Measurements from ENCODE around the gene C1orf167.

C1orf167 gene

GRCh38 chr1:11720525-11720924, 41.5 kb upstream of the C1orf167 start:
- no peak overlapping the region for H3K4me3 ChIP-seq (ENCODE audit: low read depth, low read length)
- TF ChIP-seq CTCF (IDR thresholded peaks at IDR 0.05; ENCODE audit: low read depth, low read length) = no peak

GRCh38 chr1:11721311-11721710, 40.7 kb upstream of the C1orf167 start:
- no peak for TF ChIP-seq CTCF (IDR thresholded peaks at IDR 0.05; ENCODE audit: low read depth, low read length)
- H3K4me3 ChIP-seq (ENCODE audit: low read depth, low read length) = no peak overlapping the region

- TF ChIP-seq CTCF (IDR thresholded peaks at IDR 0.05; ENCODE audit: low read depth, low read length) = no peak
- no peak overlapping the region for H3K4me3 ChIP-seq (ENCODE audit: low read depth, low read length)
These were observed 39.5 kb upstream of the C1orf167 start for GRCh38 chr1:11722538-11722937.

- no peak for TF ChIP-seq CTCF (IDR thresholded peaks at IDR 0.05; ENCODE audit: low read depth, low read length)
- no peak overlapping the region for H3K4me3 ChIP-seq (ENCODE audit: low read depth, low read length)
These were observed 36.4 kb upstream of the C1orf167 start for GRCh38 chr1:11725616-11726015.

GRCh38 chr1:11727119-11727518, 34.9 kb upstream of the C1orf167 start:
- no peak for TF ChIP-seq CTCF (IDR thresholded peaks at IDR 0.05; ENCODE audit: low read depth, low read length)

GRCh38 chr1:11728126-11728806, 33.7 kb upstream of the C1orf167 start:
- H3K4me3 ChIP-seq (ENCODE audit: low read depth, low read length) = no peak overlapping the region
- no peak for TF ChIP-seq CTCF (IDR thresholded peaks at IDR 0.05; ENCODE audit: low read depth, low read length)

More at GRCh38 chr1:11727119-11727518, 34.9 kb upstream of the C1orf167 start:
- no peak overlapping the region for H3K4me3 ChIP-seq (ENCODE audit: low read depth, low read length)

GRCh38 chr1:11729155-11729497, 32.9 kb upstream of the C1orf167 start:
- no peak for TF ChIP-seq CTCF (IDR thresholded peaks at IDR 0.05; ENCODE audit: low read depth, low read length)
- H3K4me3 ChIP-seq (ENCODE audit: low read depth, low read length) = no peak overlapping the region
